NCI-H748 treated with DMSO at 0.1 percent for 48 hours (cell line): ENCODE results near the gene EEF1E1.

Source experiments
- DNase-seq: peaks from one replicate; lab custom pipeline; 2025; lab: John Stamatoyannopoulos, UW

The EEF1E1 gene

DNA sequence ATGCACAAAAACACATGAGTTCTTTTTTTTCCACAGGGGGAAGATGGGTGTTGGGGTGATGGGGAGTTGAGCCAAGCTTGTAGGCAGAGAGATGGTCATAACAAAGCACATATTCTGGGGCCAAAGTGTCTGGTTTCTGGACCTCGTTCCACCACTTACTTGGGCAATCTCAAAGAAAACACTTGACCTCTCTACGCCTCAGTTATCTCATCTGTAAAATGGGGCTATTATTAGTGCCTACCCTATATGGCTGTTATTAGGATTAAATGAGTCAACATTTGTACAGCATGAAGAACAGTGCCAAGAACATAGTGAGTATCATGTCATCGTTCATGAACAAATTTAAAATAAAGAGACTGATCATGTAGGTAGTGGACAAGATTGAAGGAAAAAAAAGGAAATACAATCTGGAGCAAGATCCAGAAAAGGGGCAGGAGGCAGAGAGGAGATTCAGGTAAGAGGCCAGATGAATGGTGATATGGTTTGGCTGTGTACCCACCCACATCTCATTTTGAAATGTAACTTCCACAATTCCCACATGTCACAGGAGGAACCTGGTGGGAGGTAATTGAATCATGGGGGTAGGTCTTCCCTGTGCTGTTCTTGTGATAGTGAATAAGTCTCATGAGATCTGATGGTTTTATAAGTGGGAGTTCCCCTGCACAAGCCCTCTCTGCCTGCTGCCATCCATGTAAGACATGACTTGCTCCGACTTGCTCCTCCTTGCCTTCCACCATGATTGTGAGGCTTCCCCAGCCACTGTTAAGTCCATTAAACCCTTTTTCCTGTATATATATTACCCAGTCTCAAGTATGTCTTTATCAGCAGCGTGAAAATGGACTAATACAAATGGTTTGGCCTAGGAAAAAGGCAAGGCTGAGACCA lies 14.2 kb downstream of the EEF1E1 start:
- no peak for DNase-seq

DNA sequence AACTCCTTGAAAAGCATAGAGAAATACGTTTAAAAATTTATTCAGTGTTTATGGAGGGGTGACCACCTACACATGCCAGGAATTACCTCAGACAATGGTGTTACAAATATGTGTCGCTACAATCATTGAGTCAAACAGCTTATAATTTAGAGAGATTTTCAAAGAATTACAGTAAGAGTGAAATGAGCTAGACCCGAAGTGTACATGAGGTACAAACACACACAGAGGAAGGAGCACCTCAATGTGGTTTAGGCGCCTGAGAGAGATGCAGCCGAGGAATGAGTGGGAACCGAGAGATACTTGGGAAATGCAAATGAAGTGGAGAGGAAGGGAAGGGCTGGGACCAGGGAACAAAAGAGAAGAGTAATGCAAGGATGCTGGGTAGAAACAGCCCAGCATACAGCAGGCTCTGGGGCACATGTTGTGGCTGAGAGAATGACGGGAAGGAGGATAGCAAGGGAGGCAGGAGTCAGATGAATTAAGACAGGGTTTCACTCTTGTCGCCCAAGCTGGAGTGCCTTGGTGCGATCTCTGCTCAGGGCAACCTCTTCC lies 15.5 kb downstream of the EEF1E1 start:
- no peak for DNase-seq

DNA sequence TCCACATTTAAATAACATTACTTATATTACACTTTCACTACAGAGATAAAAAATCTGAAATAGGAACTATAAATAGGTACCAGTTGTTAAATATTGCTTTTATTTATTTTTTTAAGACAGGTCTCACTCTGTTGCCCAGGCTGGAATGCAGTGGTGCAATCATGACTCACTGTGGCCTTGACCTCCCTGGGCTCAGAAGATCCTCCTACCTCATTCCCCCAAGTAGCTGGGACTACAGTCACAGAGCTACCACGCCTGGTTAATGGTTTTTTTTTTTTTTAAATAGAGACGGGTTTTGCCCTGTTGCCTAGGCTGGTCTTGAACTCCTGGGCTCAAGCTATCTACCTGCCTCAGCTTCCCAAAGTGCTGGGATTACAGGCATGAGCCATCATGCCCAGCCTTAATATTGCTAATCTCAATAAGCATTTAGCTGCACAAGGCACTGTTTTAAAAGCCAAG lies 17.3 kb downstream of the EEF1E1 start:
- DNase-seq: no peak

DNA sequence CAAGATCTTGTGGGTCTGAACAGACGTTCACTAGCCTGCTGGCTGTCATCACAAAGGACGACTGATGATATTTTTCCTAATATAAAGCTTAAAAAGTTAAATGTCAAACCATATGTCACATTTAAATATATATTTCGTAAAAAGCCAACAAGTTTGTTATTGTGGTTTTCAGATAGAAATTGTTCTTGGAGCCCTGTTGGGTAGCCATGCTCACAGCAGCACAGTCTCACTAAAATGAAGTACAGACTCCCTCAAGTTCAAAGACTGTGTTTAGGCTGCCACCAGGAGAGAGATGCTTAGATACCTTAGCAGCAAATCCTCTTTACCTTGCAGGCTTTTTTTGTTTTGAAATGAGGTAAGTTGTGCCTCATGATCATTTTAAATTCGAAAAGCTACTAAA lies 17.8 kb downstream of the EEF1E1 start:
- no peak for DNase-seq

DNA sequence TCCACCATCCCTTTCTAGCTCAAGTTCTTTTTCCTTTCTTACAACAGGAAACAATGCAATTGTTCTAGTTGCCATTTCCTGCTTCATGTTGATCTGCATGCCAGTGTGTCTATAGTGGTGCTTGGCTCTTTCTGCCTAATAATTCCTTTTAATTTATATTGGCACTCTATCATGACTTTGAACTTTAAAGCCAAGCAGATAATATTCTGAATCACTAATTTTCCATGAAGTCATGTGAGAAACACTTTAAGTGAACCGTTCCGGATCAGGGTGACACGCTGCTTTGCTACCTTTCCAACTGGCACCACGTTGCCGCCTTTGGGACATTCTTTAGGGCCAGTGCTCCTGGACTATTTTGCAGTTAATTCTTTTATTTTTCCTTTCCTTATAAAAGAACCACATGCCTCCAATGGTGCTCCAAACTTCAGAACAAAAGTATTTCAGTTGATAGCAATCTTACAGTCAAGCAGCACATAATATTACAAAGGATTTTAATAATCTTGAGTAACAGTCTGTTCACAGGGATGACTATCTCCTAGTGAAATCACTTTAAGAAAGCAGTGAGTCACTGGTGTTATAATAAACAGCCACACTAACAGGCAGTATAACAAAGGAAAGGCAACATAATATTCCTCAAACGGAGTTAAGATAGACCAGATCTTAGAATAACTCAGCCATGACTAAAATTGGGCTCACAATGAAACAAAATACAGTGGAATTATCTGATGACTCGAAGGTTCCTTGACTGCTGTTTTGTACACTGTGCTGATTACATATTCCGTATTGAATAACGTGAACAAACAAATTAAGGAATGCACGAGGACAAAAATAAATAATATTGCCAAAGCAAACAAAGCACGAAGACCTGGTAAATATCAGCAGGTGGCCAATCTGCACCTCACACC lies 19.1 kb downstream of the EEF1E1 start:
- no peak for DNase-seq

DNA sequence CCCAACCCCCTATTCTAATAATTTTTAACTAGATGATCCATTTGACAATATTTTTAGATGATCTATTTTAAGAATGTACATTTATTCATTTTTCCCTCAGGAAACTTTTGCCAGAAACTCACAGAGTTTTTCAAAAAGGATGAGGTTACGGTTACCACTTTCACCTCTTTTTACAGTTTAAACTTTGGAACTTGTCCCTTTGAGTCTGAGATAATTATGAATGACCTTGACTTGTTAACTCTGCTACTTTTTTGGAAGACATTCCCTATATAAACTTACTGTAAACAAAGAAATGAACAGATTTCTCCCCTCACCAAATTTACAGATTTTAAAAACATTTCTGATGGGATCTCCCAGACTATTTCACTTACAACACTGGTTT lies 19.8 kb downstream of the EEF1E1 start:
- no peak for DNase-seq

DNA sequence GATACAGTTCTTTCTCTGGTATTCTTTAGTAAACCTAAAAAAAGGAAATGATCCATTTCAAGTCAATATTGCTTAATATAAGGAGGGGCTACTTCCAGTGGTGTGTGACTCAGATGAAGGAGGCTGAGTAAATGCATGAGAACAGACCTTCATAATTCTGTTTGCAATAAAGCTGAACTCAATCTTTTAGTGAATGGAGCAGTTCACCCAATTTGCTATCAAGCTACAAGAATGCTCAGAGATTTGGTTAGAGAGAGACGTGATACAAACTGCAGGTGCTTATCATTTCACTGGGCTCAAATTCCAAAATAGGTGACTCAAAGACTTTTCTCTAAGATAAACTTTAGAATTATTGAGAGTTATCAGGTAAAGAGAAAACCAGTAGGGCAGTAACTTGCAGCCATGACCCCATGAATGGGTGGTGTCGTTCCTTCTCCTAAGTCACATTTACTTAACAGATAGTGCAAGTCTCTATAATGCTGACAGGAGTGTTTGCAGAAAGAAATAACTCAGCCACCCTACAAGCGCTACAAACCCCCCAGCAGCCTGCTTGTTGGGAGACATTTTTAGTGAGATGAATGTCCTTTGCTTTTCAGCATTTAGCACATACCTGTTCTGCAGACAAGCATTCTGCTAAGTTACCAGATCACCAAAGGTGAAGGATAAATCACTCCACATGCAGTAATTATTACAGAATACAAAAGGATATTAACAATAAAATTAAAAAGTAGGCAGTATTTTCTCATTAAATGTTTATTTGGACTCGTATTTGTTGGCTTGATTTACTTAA lies 21.8 kb downstream of the EEF1E1 start:
- no peak for DNase-seq

DNA sequence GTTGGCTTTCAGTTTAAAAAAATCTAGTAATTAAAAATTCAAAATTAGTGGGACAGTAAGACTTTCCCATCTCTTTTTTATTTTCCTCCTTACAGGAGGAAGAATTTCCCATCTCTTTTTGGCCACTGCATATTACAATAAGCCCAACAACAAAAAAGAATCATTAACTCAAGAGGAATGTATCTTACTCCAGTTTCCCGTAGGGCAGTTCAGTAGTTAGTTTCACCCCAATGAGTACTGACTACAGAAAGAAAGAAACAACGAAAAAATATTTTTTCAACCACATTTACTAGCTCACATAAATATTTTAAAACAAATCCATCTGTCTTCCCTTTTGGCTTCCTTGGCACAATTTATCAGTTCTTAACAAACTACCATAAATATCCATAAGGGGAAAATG lies 23.2 kb downstream of the EEF1E1 start:
- DNase-seq: no peak

DNA sequence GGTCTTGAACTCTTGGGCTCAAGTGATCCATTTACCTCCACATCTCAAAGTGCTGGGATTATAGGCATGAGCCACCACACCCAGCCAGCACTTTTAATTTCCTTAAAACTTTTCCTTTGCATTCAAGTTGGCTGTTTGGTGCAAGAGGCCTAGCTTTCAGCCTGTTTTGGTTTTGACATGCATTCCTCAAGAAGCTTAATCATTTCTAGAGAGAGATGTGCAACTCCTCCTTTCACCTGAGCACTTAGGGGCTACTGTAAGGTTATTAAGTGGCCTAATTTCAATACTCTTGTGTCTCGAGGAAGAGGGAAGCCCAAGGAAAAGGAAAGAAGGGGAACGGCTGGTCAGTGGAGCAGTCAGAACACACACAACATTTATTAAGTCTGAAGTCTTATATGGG lies 24.4 kb downstream of the EEF1E1 start:
- no peak for DNase-seq

DNA sequence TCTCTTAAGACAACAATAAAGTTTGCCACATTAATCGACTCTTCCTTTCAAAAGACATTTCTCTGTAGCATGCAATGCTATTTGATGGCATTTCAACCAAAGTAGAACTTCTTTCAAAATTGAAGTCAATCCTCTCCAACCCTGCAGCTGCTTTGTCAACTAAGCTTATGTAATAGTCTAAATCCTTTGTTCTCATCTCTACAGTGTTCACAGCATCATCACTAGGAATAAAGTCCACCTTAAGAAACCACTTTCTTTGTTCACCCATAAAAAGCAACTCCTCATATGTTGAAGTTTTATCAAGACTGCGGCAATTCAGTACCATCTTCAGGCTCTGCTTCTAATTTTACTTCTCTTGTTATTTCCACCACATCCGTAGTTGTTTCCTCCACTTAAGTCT lies 26.6 kb downstream of the EEF1E1 start:
- DNase-seq: no peak

DNA sequence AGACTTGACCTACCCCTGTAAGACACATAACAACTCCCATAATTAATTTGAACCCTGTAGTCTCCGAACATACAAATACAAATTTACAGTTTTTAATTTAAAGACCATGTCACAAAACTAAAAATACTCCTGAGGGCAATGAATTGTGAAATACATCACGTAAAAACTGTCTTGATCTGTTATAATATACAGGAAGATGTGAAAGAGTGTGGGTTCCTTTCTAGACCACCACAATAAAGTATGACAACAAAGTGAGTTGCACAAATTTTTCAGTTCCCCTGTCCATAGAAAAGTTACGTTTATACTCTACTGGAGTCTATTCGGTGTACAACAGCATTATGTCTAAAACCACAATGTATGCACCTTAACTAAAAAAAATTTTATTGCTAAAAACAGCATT lies 27.2 kb downstream of the EEF1E1 start:
- no peak for DNase-seq

DNA sequence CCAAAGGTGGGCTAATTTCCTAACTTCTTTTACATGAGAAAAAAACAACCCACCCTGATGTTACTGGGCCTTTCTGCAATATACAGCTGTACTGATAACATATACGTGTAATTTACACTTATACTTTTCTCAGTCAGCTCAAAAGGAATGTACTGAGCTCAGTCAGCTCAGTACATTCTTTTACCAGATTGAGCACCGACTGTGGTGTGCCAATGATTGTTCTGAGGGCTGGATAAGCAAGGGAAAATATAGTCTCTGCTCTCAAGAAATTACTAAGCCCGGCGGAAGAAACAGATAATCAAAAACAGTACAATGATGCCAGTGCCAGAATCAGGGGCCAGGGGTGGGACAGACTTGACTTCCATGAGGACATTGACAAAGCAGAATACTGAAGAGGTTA lies 28.1 kb downstream of the EEF1E1 start:
- no peak for DNase-seq

DNA sequence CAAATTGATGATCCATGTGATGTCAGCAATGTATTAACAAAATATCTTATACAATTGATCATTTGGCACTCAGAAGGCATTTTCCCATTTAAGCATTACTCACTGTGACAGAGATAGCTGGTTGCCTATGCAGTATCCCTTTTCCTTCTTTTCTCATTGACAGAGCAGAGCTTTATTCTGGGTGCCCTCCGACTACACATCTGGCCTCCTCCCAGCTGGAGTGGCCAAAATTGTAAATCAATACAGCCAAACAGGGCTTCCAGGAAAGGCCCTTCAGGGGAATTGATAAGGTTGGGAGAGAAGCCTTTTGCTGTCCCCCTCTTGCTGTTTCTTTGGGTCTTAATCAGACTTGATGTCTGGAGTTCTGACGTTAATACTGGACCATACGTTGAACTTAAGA lies 28.6 kb downstream of the EEF1E1 start:
- DNase-seq: no peak

DNA sequence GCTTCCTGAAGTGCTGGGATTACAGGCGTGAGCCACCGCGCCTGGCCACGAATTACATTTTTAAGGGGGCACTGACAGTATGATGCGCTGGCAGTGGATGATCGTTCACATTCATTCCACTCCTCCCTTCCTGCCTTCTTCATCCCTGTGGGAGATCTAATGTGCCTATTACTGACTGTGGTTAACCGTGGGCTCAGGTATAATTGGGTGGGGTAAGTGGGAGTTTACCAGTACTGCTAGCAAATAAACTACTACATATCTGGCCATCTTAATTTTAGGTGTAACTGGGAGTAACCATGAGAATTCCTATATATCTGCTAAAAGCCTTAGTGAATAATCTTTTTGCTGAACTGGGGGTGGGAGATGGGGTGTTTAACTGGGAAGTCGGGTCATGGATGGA lies 31.6 kb downstream of the EEF1E1 start:
- no peak for DNase-seq

DNA sequence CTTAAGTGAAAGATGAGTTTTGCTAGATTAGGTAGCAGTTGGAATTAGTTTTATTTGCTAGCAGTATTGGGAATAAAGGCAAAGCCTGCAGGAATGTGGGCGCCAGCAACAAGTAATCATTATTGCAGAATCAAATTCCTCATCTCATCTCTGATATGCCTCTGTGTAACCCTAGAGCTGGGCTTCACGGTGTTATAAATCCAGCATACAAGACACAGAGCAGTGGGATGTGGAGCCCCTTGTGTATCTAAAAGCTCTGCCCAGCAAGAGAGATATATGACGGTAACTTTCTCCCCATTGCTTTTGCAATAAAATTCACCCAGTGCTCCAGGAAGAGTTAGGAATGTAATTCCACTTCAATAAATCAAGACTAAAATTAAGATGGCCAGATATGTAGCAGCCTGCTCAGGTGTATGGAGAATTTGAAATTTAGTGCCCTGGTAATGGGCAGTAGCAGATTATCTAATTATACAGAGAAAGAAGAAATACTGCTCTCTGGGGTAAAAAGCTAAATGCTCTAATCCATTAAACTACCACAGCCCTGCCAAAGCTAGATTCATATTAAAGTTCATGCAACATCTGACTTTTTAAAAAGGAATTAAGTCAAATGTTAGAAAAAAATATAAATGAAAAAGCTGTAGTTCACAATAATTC lies 32.6 kb downstream of the EEF1E1 start:
- DNase-seq: no peak

DNA sequence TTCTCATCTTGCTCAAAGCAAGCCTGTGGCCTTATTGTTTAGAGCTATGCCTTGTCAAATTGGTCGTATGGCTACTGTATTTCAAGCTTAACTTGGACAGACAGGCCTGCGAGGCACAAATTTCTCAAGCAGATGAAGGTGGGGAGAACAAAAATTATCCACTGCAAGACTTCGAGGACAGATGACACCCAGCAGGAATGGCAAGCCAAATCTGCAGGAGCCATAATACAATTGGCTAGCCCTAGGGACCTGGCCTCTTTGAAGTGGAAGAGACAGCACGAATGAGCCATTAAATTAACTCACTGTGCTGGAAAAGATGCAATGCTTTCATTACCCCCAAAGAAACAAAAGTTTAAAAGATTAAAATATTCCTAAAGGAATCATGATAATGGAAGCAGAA lies 33.2 kb downstream of the EEF1E1 start:
- DNase-seq: no peak

DNA sequence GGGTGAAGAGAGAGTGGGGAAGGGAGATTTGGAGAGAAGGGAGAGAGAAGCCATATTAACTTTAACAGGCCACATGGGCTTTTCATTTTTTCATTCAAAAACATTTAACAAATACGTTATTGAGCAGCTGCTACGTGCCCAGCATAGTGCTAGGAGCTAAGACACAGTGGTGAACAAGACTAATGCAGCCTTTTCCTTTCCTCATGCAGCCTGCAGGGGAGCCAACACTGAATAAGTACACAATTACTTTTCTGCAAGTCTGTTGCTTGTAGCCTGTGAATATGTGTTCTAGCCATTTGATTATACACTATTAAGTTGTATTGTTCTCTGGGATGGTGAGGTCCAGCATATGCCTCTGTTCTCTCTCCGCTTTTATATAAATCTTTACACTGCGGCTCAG lies 36.2 kb downstream of the EEF1E1 start:
- DNase-seq: no peak

DNA sequence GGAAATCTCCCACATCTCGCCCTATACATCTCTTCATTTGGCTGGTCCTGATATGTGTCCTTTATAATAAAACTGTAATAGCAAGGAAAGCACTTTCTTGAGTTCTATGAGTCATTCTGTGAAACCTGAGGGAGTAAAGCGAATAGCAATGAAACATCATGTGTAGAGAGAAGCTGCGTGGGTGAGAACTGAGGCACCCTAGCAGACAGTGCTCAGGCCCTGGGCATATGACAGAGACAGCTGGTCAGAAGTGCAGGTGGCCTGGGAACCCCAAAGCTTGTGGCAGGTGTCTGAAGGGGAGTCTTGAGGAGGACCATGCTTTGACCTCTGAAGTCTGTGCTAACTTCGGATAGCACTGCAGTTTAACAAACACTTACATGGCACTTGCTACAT lies 36.8 kb downstream of the EEF1E1 start:
- DNase-seq: no peak

DNA sequence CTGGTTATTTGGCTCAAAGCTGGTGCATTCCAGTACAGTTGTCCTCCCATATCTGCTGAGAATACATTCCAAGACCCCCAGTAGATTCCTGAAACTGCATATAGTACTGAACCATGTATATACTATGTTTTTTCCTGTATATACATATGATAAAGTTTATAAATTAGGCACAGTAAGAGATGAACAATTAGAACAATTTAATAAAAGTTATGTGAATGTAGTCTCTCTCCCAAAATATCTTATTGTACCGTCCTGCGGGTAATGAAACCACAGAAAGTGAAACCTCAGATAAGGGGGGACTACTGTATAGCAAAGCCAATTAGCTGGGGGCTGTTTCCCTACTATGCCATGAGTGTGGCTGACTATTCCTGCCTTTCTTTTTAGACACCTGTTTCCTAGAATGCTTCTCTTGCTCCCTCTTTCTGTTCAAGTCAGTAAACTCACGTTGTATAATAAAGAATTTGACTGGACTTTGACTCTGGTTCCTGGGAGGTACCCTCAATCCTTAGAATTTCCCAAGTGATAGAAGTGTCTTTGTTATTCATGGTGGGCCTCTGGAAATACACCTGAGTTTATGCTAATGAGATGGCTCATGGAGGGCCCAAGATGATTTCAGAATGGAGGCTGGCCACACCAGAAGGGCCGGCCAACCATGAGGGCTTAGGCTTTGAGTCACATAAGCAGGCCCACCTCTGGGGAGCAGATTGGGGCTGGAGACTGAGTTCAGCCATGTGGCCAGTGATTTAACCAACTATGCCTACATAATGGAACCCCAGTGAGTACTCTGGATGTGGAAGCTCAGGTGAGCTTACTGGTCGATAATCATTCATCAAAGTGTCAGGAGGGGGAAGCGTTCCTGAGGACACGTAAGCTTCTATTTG lies 37.5 kb downstream of the EEF1E1 start:
- DNase-seq: no peak
